Measurements from ENCODE around the gene ZNF330.
"Not testable (repeated sequence)": the region's sequence is repeated elsewhere in the genome, so short reads cannot be mapped to it uniquely, and the experiment has no call there.

Gene ZNF330

DNA sequence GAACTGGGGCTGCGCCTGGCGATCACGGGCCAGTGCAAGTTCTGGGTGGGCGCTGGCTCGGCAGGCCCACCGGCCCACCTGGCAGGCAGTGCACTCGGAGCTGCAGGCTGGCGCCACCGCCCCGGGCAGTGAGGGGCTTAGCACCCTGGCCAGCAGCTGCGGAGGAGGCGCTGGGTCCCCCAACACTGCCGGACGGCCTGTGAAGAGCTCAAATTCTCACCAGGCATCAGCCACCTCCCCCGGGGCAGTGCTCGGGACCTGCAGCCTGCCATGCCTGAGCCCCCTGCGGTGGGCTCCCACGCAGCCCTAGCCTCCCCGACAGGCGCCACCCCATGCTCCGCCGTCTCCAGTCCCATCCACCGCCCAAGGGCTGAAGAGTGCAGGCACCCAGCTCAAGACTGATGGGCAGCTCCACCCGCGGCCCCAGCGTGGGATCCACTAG is 7.1 kb upstream of the ZNF330 start:
- H3K27ac Mint-ChIP-seq = no peak overlapping the region
- H3K4me1 Mint-ChIP-seq = no peaks in the 10 kb centered on the region
- H3K9me3 Mint-ChIP-seq = no peaks in the 10 kb centered on the region
- peaks cover 4% of the 10 kb centered on the region for H3K27me3 Mint-ChIP-seq
- peaks cover 1% of the 10 kb centered on the region for H3K36me3 Mint-ChIP-seq
- DNase-seq (ENCODE audit: low spot score in 2 of 2) (no peak), ATAC-seq (ENCODE audit: low read depth) (no peak)
- H3K4me3 Mint-ChIP-seq = no peak overlapping the region

DNA sequence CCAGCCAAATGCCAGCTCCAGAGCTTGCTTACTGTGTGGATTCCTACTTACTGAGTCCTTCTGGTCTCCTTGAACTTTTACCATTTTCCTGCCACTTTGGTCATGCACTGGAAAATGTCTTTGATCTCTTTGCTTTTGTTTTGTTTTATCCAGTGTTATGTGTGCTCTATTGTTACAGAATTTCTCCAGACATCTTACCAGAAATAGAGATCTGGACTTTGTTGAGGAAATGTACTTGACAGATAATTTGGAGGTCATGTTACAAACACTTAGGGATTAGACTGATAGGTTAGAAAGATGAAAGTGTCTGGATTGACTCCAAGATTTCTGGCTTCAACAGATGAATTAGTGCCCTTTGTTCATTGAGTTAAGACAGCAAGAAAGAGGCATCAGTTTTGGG is 5.7 kb upstream of the ZNF330 start:
- Mint-ChIP-seq H3K4me1 (no peaks in the 10 kb centered on the region), H3K4me3 (no peak overlapping the region), H3K9me3 (no peaks in the 10 kb centered on the region), H3K27me3 (peaks cover 11% of the 10 kb centered on the region), H3K36me3 (peaks cover 1% of the 10 kb centered on the region), H3K27ac (no peak overlapping the region)
- ATAC-seq (ENCODE audit: low read depth) (no peak), DNase-seq (ENCODE audit: low spot score in 2 of 2) (no peak)

DNA sequence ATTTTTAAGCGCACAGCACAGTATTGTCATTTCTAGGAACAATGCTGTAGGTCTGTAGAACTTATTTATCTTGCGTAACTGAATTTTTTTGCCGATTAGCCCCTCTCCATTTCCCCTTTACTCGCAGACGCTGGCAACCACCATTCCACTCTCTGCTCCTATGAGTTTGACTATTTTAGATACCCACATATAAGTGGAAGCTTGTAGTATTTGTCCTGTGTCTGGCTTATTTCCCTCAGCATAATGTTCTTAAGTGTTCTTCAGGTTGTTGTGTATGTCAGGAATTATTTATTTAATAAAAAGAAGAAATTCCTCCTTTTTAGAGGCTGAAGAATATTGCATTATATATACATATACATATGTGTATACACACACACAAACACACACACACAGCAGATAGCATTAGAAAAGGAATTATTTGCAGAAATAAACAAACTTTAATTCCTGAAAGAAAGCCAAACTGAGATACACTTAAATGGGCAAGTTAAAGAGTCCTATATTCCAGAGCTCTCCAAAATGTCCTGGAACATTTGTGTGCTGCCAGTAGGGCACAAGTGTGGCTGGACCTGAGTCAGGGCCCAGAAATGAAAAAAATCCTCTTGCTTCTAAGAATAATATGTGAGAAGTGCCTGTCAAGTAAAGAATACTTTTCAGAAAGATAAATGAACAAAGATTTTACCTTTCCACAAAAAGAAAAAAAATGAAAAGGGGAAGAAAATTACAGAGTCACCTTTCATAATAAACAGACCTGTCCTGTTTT is 4.5 kb upstream of the ZNF330 start:
- no peak overlapping the region for H3K4me3 Mint-ChIP-seq
- H3K4me1 Mint-ChIP-seq = peaks cover 4% of the 10 kb centered on the region
- no peaks in the 10 kb centered on the region for H3K9me3 Mint-ChIP-seq
- peaks cover 11% of the 10 kb centered on the region for H3K27me3 Mint-ChIP-seq
- H3K36me3 Mint-ChIP-seq = peaks cover 1% of the 10 kb centered on the region
- no peak overlapping the region for H3K27ac Mint-ChIP-seq
- ATAC-seq (ENCODE audit: low read depth) (no peak), DNase-seq (ENCODE audit: low spot score in 2 of 2) (no peak)

- Mint-ChIP-seq H3K9me3 (no peaks in the 10 kb centered on the region), H3K4me1 (peaks cover 14% of the 10 kb centered on the region), H3K27ac (peak overlapping the region; percentile 95), H3K36me3 (peaks cover 9% of the 10 kb centered on the region), H3K27me3 (peaks cover 7% of the 10 kb centered on the region), H3K4me3 (peak overlapping the region; percentile 98)
- ATAC-seq (ENCODE audit: low read depth) (no peak), DNase-seq (ENCODE audit: low spot score in 2 of 2) (no peak)
Observed at GRCh38 chr4:141220271-141220670, 424 bp upstream of the ZNF330 start.

- peaks cover 7% of the 10 kb centered on the region for H3K27me3 Mint-ChIP-seq
- H3K27ac Mint-ChIP-seq = peak overlapping the region; percentile 16
Observed at GRCh38 chr4:141223418-141223817, 2.7 kb downstream of the ZNF330 start.

GRCh38 chr4:141227280-141227679 is 6.6 kb downstream of the ZNF330 start:
- not testable (repeated sequence) for H3K27ac Mint-ChIP-seq; ATAC-seq (ENCODE audit: low read depth)

More at GRCh38 chr4:141223418-141223817, 2.7 kb downstream of the ZNF330 start:
- DNase-seq (ENCODE audit: low spot score in 2 of 2) (no peak), ATAC-seq (ENCODE audit: low read depth) (no peak)
- Mint-ChIP-seq H3K4me3 (no peak overlapping the region), H3K36me3 (peaks cover 26% of the 10 kb centered on the region), H3K4me1 (peaks cover 19% of the 10 kb centered on the region), H3K9me3 (no peaks in the 10 kb centered on the region)

GRCh38 chr4:141229408-141230101 is 8.9 kb downstream of the ZNF330 start:
- ATAC-seq (ENCODE audit: low read depth) (no peak), DNase-seq (ENCODE audit: low spot score in 2 of 2) (no peak)
- Mint-ChIP-seq H3K27me3 (no peaks in the 10 kb centered on the region), H3K36me3 (peaks cover 38% of the 10 kb centered on the region), H3K4me1 (peaks cover 13% of the 10 kb centered on the region), H3K27ac (peak overlapping the region; percentile 3), H3K9me3 (no peaks in the 10 kb centered on the region), H3K4me3 (no peak overlapping the region)

More at GRCh38 chr4:141227280-141227679, 6.6 kb downstream of the ZNF330 start:
- H3K36me3 Mint-ChIP-seq = peaks cover 39% of the 10 kb centered on the region
- not testable (repeated sequence) for DNase-seq (ENCODE audit: low spot score in 2 of 2); H3K9me3 Mint-ChIP-seq; H3K4me3 Mint-ChIP-seq; H3K27me3 Mint-ChIP-seq
- peaks cover 19% of the 10 kb centered on the region for H3K4me1 Mint-ChIP-seq

DNA sequence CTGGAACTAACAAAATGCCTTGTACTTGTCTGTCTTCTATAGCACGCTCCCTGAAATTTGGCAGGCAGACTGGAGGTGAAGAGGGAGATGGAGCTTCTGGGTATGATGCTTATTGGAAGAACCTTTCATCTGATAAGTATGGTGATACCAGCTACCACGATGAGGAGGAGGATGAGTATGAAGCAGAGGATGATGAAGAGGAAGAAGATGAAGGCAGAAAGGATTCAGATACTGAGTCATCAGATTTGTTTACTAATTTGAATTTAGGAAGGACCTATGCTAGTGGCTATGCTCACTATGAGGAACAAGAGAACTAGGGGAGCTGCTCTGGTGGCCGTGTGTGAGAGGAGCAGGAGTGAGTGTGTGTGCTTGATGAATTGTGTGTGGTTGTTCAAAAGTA is 13.0 kb downstream of the ZNF330 start:
- ATAC-seq (ENCODE audit: low read depth) (no peak), DNase-seq (ENCODE audit: low spot score in 2 of 2) (no peak)
- Mint-ChIP-seq H3K4me1 (peaks cover 8% of the 10 kb centered on the region), H3K27me3 (no peaks in the 10 kb centered on the region), H3K27ac (no peak overlapping the region), H3K9me3 (no peaks in the 10 kb centered on the region), H3K4me3 (no peak overlapping the region), H3K36me3 (peaks cover 30% of the 10 kb centered on the region)

DNA sequence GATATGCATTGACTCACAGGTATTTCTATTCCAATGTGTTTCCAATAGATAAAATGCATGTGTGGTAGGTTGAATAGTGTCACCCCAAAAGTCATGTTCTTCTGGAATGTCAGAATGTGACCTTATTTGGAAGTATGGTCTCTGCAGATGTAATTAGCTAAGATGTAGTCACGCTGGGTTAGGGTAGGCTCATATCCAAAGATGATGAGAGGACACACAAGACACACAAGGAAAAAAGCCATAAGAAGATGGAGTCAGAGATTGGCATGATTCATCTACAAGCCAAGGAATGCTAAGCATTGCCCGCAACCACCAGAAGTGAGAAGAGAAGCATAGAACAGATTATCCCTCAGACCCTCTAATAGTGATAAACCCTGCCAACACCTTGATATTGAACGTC is 17.5 kb downstream of the ZNF330 start:
- DNase-seq (ENCODE audit: low spot score in 2 of 2) = no peak
- Mint-ChIP-seq H3K4me1 (peaks cover 4% of the 10 kb centered on the region), H3K4me3 (no peak overlapping the region), H3K27ac (no peak overlapping the region), H3K27me3 (no peaks in the 10 kb centered on the region), H3K9me3 (no peaks in the 10 kb centered on the region), H3K36me3 (peaks cover 18% of the 10 kb centered on the region)
- ATAC-seq (ENCODE audit: low read depth) = no peak

DNA sequence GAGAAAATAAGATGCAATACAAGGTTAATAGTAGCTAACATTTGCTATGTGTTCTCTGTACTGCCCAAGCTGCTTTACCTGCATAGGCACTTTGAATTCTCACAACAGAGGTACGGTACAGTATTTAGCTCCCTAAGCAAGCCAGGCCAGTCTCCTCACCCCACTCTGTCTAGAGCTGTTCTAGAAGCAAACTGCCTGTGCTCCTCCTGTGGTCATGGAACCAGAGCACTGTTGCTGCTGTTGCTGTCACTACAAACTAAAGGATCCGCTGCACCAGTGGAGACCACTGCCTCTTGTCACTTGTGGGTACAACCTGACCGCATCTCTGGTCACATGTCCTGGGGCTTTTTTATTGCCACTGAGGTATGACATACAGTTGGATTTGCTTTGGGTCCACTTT is 19.6 kb downstream of the ZNF330 start:
- Mint-ChIP-seq H3K27me3 (peaks cover 2% of the 10 kb centered on the region), H3K4me3 (no peak overlapping the region), H3K9me3 (no peaks in the 10 kb centered on the region), H3K27ac (no peak overlapping the region), H3K36me3 (peaks cover 7% of the 10 kb centered on the region), H3K4me1 (no peaks in the 10 kb centered on the region)
- no peak for ATAC-seq (ENCODE audit: low read depth)
- DNase-seq (ENCODE audit: low spot score in 2 of 2) = no peak

GRCh38 chr4:141240671-141241070 is 20.0 kb downstream of the ZNF330 start:
- H3K4me1 Mint-ChIP-seq = no peaks in the 10 kb centered on the region
- ATAC-seq (ENCODE audit: low read depth) = no peak
- H3K27me3 Mint-ChIP-seq = peaks cover 3% of the 10 kb centered on the region
- peaks cover 3% of the 10 kb centered on the region for H3K36me3 Mint-ChIP-seq
- no peak for DNase-seq (ENCODE audit: low spot score in 2 of 2)
- no peak overlapping the region for H3K4me3 Mint-ChIP-seq
- H3K27ac Mint-ChIP-seq = no peak overlapping the region
- no peaks in the 10 kb centered on the region for H3K9me3 Mint-ChIP-seq

- H3K27me3 Mint-ChIP-seq = peaks cover 3% of the 10 kb centered on the region
- H3K9me3 Mint-ChIP-seq = no peaks in the 10 kb centered on the region
- ATAC-seq (ENCODE audit: low read depth) (no peak), DNase-seq (ENCODE audit: low spot score in 2 of 2) (no peak)
- no peaks in the 10 kb centered on the region for H3K36me3 Mint-ChIP-seq
- H3K4me1 Mint-ChIP-seq = no peaks in the 10 kb centered on the region
- H3K4me3 Mint-ChIP-seq = no peak overlapping the region
- no peak overlapping the region for H3K27ac Mint-ChIP-seq
Observed at GRCh38 chr4:141241986-141242385, 21.3 kb downstream of the ZNF330 start.

DNA sequence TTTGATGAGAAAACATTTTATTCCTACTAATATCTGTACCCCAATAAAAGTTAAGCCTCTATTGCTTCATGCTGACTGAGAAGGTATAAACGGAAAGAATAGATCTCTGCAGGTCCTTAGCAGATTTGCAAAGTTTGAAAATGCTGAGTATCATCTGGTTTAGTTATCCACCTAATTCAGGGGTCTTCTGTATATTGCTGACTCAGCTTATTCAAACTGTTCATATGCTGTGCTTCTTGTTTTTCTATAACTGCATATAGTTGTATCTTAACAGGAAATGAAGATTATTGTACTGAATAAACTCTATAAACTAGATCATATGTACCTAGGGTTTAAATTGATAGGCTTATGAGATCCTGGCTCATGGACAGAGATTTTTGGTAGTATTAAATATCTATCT is 23.7 kb downstream of the ZNF330 start:
- Mint-ChIP-seq H3K4me1 (no peaks in the 10 kb centered on the region), H3K27ac (no peak overlapping the region), H3K36me3 (no peaks in the 10 kb centered on the region), H3K4me3 (no peak overlapping the region), H3K9me3 (no peaks in the 10 kb centered on the region), H3K27me3 (peaks cover 3% of the 10 kb centered on the region)
- DNase-seq (ENCODE audit: low spot score in 2 of 2) (no peak), ATAC-seq (ENCODE audit: low read depth) (no peak)

- H3K27ac Mint-ChIP-seq = no peak overlapping the region
- no peaks in the 10 kb centered on the region for H3K9me3 Mint-ChIP-seq
- H3K36me3 Mint-ChIP-seq = no peaks in the 10 kb centered on the region
- H3K4me3 Mint-ChIP-seq = no peak overlapping the region
- H3K27me3 Mint-ChIP-seq = peaks cover 3% of the 10 kb centered on the region
- no peak for DNase-seq (ENCODE audit: low spot score in 2 of 2)
- ATAC-seq (ENCODE audit: low read depth) = no peak
- H3K4me1 Mint-ChIP-seq = no peaks in the 10 kb centered on the region
Observed at GRCh38 chr4:141246243-141246642, 25.5 kb downstream of the ZNF330 start.
